ENCODE measurements around the gene C15orf62.

The C15orf62 gene

GRCh38 chr15:40785814-40786213 is 16.0 kb downstream of the C15orf62 start:
- no peak for DNase-seq

GRCh38 chr15:40787344-40787841 is 17.6 kb downstream of the C15orf62 start:
- DNase-seq, result peak; percentile 69

GRCh38 chr15:40787991-40788390 is 18.2 kb downstream of the C15orf62 start:
- no peak for DNase-seq

GRCh38 chr15:40789119-40789518 is 19.3 kb downstream of the C15orf62 start:
- no peak for DNase-seq

GRCh38 chr15:40789999-40790398 is 20.2 kb downstream of the C15orf62 start:
- DNase-seq, result no peak

- DNase-seq, result no peak
Observed at GRCh38 chr15:40790718-40791117, 20.9 kb downstream of the C15orf62 start.

GRCh38 chr15:40792394-40792793 is 22.6 kb downstream of the C15orf62 start:
- no peak for DNase-seq

GRCh38 chr15:40793216-40793989 is 23.6 kb downstream of the C15orf62 start:
- no peak for DNase-seq

- DNase-seq, result no peak
Observed at GRCh38 chr15:40796041-40796440, 26.3 kb downstream of the C15orf62 start.

- no peak for DNase-seq
Observed at GRCh38 chr15:40796512-40796911, 26.7 kb downstream of the C15orf62 start.

- DNase-seq, result no peak
Observed at GRCh38 chr15:40799523-40799922, 29.7 kb downstream of the C15orf62 start.

- no peak for DNase-seq
Observed at GRCh38 chr15:40803076-40803475, 33.3 kb downstream of the C15orf62 start.

GRCh38 chr15:40803688-40804087 is 33.9 kb downstream of the C15orf62 start:
- no peak for DNase-seq

GRCh38 chr15:40806672-40807027 is 36.9 kb downstream of the C15orf62 start:
- DNase-seq, result no peak

GRCh38 chr15:40807028-40807887 is 37.5 kb downstream of the C15orf62 start, which contains the start of the genes DNAJC17 and ZFYVE19:
DNAJC17 (minus strand) TSS chr15:40807473; CDS start chr15:40807446, 27 bp downstream.
ZFYVE19 (plus strand) TSS chr15:40807089; CDS start chr15:40807590, 501 bp downstream.
- DNase-seq, result peak; percentile 92

- DNase-seq, result no peak
Observed at GRCh38 chr15:40807888-40808461, 38.2 kb downstream of the C15orf62 start.

- no peak for DNase-seq
Observed at GRCh38 chr15:40808861-40809450, 39.2 kb downstream of the C15orf62 start.

GRCh38 chr15:40812721-40813425 is 43.1 kb downstream of the C15orf62 start:
- no peak for DNase-seq

- DNase-seq, result no peak
Observed at GRCh38 chr15:40815042-40815698, 45.4 kb downstream of the C15orf62 start.

GRCh38 chr15:40819048-40819447 is 49.3 kb downstream of the C15orf62 start:
- DNase-seq, result no peak

- DNase-seq, result no peak
Observed at GRCh38 chr15:40821195-40821594, 51.4 kb downstream of the C15orf62 start.
